ENCODE measurements around the gene PTOV1.

Gene PTOV1

GRCh38 chr19:49892716-49893115 lies 41.8 kb downstream of the PTOV1 start:
- no peak for DNase-seq

- peak; percentile 20 for DNase-seq
Observed at GRCh38 chr19:49894011-49894664, 43.2 kb downstream of the PTOV1 start.

GRCh38 chr19:49894879-49895565 lies 44.1 kb downstream of the PTOV1 start:
- peak; percentile 67 for DNase-seq

- DNase-seq: no peak
Observed at GRCh38 chr19:49895566-49896297, 44.8 kb downstream of the PTOV1 start.

DNA sequence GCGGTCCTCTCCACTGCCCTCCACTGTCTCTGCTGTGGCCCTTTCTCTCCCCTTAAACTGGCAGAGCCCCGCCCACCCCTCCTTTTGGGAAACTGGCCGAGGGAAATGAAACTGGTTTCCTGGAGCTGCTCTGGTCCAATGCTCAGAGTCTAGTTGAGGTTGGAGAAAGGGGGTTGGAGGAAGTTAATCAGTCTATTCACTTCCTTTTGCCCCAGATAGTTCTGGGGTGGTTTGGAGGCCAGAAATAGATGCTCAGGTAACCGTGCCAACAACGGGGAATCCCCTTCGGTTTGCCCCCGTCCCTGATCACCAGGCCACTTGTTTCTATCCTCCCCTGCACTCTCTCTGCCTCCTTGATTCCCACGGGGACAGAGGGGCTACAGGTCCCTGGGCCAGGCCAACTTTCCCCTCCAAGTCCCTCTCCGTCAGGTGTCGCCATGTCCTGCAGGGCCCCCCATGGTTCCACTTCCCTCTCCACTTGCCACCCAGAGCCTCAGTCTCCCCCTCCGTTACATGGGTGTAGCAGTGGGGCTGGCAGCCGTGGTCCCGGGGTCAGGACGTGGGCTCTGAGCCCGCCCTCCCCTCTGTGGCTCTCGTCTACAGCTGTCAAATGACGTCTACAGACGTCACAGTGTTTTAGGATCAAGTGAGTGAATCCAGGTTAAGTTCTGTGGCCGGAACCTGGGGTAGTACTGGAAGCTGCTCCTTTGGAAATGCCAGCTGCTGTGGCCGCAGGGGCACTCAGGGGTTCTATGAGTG lies 46.1 kb downstream of the PTOV1 start, which contains the start of gene IL4I1:
Gene IL4I1 (minus strand): TSS at position 25 of the 759 bp plus-strand sequence. CDS start 727 bp downstream, outside the sequence.
- DNase-seq: peak; percentile 74

DNA sequence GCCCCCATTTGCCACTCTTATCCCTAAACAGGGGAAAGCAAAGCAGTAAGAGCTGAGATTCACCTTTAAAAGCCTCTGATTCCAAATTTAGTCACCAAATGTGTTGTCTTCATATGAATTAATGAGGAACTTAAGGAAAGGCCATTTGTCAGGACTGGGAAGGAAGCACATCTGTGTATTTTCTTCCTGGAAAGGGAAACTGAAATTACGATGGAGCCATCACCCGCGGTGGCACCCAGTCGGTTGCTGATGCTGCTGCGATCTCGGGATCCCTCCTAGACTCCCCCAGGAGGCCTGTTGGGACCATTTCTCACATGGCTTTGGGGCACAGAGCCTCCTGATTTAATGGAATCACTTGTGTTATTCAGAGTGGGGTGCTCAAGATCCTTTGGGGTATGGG lies 53.2 kb downstream of the PTOV1 start:
- DNase-seq: no peak

GRCh38 chr19:49906879-49907564 lies 56.1 kb downstream of the PTOV1 start:
- DNase-seq: no peak

- DNase-seq: no peak
Observed at GRCh38 chr19:49907745-49908446, 56.9 kb downstream of the PTOV1 start.

DNA sequence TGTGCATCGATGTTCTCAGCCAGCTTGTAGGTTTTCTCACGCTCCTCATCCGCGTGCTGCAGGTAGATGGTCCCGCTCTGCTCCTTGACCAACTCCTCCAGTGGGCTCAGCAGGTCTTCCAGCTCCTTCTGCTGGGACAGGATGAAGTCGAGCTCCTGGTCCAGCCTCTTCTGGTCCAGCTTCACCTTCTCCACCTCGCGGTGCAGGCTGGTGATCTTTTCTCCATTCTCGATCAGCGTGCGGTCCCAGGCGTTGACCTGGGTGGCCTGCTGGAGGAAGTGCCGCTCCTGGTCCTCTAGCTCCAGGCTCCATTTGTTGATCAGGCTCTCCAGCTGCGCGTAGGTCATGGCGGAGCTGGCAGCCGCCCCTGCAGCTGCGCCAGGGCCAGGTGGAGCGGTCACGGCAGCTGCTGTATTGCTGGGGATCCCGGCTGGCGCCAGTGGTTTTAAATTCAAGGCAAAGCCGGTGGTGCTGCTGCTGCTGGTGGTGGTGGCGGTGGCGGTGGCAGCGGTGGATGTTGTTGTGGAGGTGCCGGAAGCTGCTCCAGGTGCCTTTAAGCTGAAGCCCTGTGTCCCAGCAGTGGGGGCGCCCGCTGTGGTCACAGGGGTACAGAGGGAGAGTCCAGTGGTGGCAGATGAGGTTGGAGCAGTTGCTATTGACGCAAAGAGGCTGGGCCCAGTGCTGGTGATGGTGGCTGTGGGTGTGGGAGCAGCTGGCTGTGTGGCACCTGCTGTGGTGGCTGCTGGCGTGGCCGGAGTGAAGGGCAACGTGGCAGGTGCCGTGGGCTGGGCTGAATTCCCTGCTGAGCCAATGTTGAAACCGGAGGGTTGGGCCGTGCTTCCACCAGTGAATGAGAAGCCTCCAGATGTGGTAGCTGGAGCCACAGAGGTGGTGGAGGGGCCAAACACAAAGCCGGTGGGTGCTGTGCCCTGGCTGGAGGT lies 57.8 kb downstream of the PTOV1 start:
- no peak for DNase-seq

DNA sequence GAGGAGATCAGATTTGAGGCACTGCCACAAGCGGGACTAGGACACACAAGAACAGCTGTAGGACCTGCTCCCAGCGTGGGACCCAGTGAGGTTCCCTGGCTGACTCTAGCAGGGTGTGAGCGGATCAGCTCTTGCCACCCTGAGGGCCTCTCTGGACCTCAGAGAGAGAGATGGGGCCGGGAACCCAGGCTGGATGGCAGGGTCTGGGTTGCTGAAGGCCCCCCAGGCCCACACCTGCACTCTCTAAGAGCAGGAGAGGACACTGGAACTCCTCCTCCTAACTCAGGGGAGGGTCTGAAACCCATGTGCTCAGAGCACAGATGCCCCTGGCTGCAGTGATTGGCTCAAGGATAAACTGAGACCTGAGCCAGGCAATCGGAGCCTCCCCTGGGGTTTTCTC lies 59.2 kb downstream of the PTOV1 start:
- no peak for DNase-seq

Measured in activated naive CD4-positive, alpha-beta T cell treated with Interleukin-2 at 50 U/mL for 16 hours (primary cell).